Upper lobe of left lung (tissue), 6 donors: Measurements from ENCODE around the gene MYOD1. TPM values are rescaled to one million over a fixed set of nuclear protein-coding genes. Genes with fewer than 3 reads are reported as not detected.
A peak's percentile ranks its signal among the peaks of the same experiment; 100 is the strongest.

Source experiments
- ATAC-seq, 2 donors: fragments of 200-7000 bp; cut with Tn5 transposase; one replicate each; pipeline ENCODE4 v1.9.1; 2022; ENCODE audit warnings: mild to moderate bottlenecking in 2 of 2, moderate library complexity in 2 of 2; ENCODE audit not compliant: low FRiP score in 2 of 2
- DNase-seq, 2 donors: peaks; one replicate each; pipeline ENCODE4 v3.0.0-alpha.2; 2019 to 2020
- H3K27ac ChIP-seq, 4 donors: fragments of 200-600 bp; sonication (generic); one replicate each; pipeline ENCODE4 v1.5.1; 2016 to 2019
- H3K27me3 ChIP-seq, 4 donors: fragments of 200-600 bp; sonication (generic); one replicate each; pipeline ENCODE4 v1.5.1; 2017 to 2019
- H3K36me3 ChIP-seq, 4 donors: fragments of 200-600 bp; sonication (generic); one replicate each; pipeline ENCODE4 v1.5.1; 2016 to 2019
- H3K4me1 ChIP-seq, 4 donors: fragments of 200-600 bp; sonication (generic); one replicate each; pipeline ENCODE4 v1.5.1; 2018 to 2019
- H3K4me3 ChIP-seq, 4 donors: fragments of 200-600 bp; sonication (generic); one replicate each; pipeline ENCODE4 v1.5.1; 2017 to 2019; ENCODE audit warnings: mild to moderate bottlenecking in 2 of 4, moderate library complexity in 1 of 4
- H3K9me3 ChIP-seq, 4 donors: fragments of 200-600 bp; sonication (generic); one replicate each; pipeline ENCODE4 v1.5.1; 2018 to 2019
- CTCF ChIP-seq, 6 experiments: fragments of 450-650 bp in 4 of 6; fragments of 200-600 bp in 2 of 6; sonication (generic) in 2 of 6; IDR thresholded peaks; one replicate each; pipeline ENCODE4 v1.5.1; 2016 to 2019; ENCODE audit warnings: antibody characterized with exemption in 6 of 6
- EP300 ChIP-seq, 4 donors: sonication (generic); formaldehyde crosslinking; IDR thresholded peaks; one replicate each; pipeline ENCODE4 v1.5.1; 2017; ENCODE audit warnings: antibody characterized with exemption in 4 of 4, control low read depth in 2 of 4
- POLR2A ChIP-seq, 4 donors: fragments of 450-650 bp; IDR thresholded peaks; one replicate each; pipeline ENCODE4 v1.5.1; 2016 to 2017; ENCODE audit warnings: antibody characterized with exemption in 4 of 4, mild to moderate bottlenecking in 2 of 4
- POLR2AphosphoS5 ChIP-seq, 2 donors: sonication (generic); formaldehyde crosslinking; IDR thresholded peaks; one replicate each; pipeline ENCODE4 v1.5.1; 2017; ENCODE audit warnings: antibody characterized with exemption in 2 of 2
- WGBS, 2 donors: methylation state at CpG; one replicate each; pipeline ENCODE4 v1.1.5; 2017 to 2018; 5-methylcytosine and 5-hydroxymethylcytosine counted together
- total RNA-seq, 6 donors: library from RNA; depleted of rRNA in 4 of 6; stranded (reverse); fragments of >200 nt in 4 of 6; gene quantifications; one replicate each; pipeline versions ENCODE4 v1.1.0 to v1.2.1, GENCODE V29; 2016 to 2021
- donor health status: DM: no; HTN: no; CAD: no; lungs with moderate emphysema.
- donor health status: DM: no; HTN: yes; CAD: no; lungs with severe emphysema.

Gene MYOD1
- total RNA-seq, 6 donors from 2014 or later = not detected

- Histone ChIP-seq H3K4me1 (peaks cover 12 to 26% (median 16%) of the 10 kb centered on the region in 4 donors), H3K9me3 (no peaks in the 10 kb centered on the region), H3K27me3 (peaks cover 0 to 58% (median 25%) of the 10 kb centered on the region in 4 donors), H3K27ac (no peak overlapping the region), H3K4me3 (no peak overlapping the region), H3K36me3 (no peaks in the 10 kb centered on the region)
- no peak for ATAC-seq
- no peak for TF ChIP-seq POLR2AphosphoS5 (IDR thresholded peaks at IDR 0.05)
- TF ChIP-seq CTCF (IDR thresholded peaks at IDR 0.05) = peak in 1 of 6 experiments; percentile 17
- 0 to 20% methylated on average over 3 to 41 of the region's 102 CpGs for WGBS, 2 donors
- peak in 1 of 2 donors; percentile 72 for DNase-seq
Measured at GRCh38 chr11:17735818-17736578, 16.6 kb downstream of the MYOD1 start.

GRCh38 chr11:17736579-17736893, 17.2 kb downstream of the MYOD1 start:
- Histone ChIP-seq H3K27ac (no peak overlapping the region), H3K4me1 (peaks cover 12 to 26% (median 16%) of the 10 kb centered on the region in 4 donors), H3K36me3 (no peaks in the 10 kb centered on the region), H3K27me3 (peaks cover 0 to 58% (median 25%) of the 10 kb centered on the region in 4 donors), H3K9me3 (no peaks in the 10 kb centered on the region), H3K4me3 (no peak overlapping the region)
- ATAC-seq (no peak), DNase-seq (no peak)
- 15 to 37% methylated on average over 6 to 12 of the region's 12 CpGs for WGBS, 2 donors
- no peak for TF ChIP-seq POLR2AphosphoS5 (IDR thresholded peaks at IDR 0.05)
- TF ChIP-seq POLR2A (IDR thresholded peaks at IDR 0.05) = no peak
- TF ChIP-seq CTCF (IDR thresholded peaks at IDR 0.05) = no peak
- no peak for TF ChIP-seq EP300 (IDR thresholded peaks at IDR 0.05)

- no peak for TF ChIP-seq POLR2A (IDR thresholded peaks at IDR 0.05)
- no peak for TF ChIP-seq EP300 (IDR thresholded peaks at IDR 0.05)
- Histone ChIP-seq H3K9me3 (no peaks in the 10 kb centered on the region), H3K27me3 (peaks cover 0 to 58% (median 25%) of the 10 kb centered on the region in 4 donors), H3K27ac (no peak overlapping the region), H3K36me3 (no peaks in the 10 kb centered on the region), H3K4me1 (peaks cover 12 to 26% (median 16%) of the 10 kb centered on the region in 4 donors), H3K4me3 (no peak overlapping the region)
- WGBS, 2 donors = 46 to 60% methylated on average over 7 to 15 of the region's 15 CpGs
- DNase-seq (no peak), ATAC-seq (no peak)
Measured at GRCh38 chr11:17736930-17737817, 17.8 kb downstream of the MYOD1 start.

- 32 to 43% methylated on average over 8 to 10 of the region's 10 CpGs for WGBS, 2 donors
- Histone ChIP-seq H3K27ac (no peak overlapping the region), H3K4me3 (no peak overlapping the region), H3K27me3 (peaks cover 0 to 52% (median 22%) of the 10 kb centered on the region in 4 donors), H3K9me3 (no peaks in the 10 kb centered on the region), H3K4me1 (peaks cover 12 to 26% (median 16%) of the 10 kb centered on the region in 4 donors), H3K36me3 (no peaks in the 10 kb centered on the region)
- DNase-seq (no peak), ATAC-seq (no peak)
- TF ChIP-seq EP300 (IDR thresholded peaks at IDR 0.05) (no peak), POLR2AphosphoS5 (IDR thresholded peaks at IDR 0.05) (no peak)
Measured at GRCh38 chr11:17738151-17738973, 19.0 kb downstream of the MYOD1 start.

GRCh38 chr11:17739945-17740338, 20.6 kb downstream of the MYOD1 start:
- Histone ChIP-seq H3K36me3 (no peaks in the 10 kb centered on the region), H3K27me3 (peaks cover 0 to 39% (median 20%) of the 10 kb centered on the region in 4 donors), H3K4me1 (peaks cover 4 to 14% (median 9%) of the 10 kb centered on the region in 4 donors), H3K27ac (no peak overlapping the region), H3K9me3 (no peaks in the 10 kb centered on the region), H3K4me3 (no peak overlapping the region)
- 54 to 58% methylated on average over 6 of the region's 6 CpGs for WGBS, 2 donors
- ATAC-seq (no peak), DNase-seq (no peak)
- TF ChIP-seq EP300 (IDR thresholded peaks at IDR 0.05) (no peak), CTCF (IDR thresholded peaks at IDR 0.05) (no peak), POLR2AphosphoS5 (IDR thresholded peaks at IDR 0.05) (no peak), POLR2A (IDR thresholded peaks at IDR 0.05) (no peak)
